Measurements from ENCODE around the gene AKAP13. TPM values are rescaled to one million over a fixed set of nuclear protein-coding genes. Genes with fewer than 3 reads are reported as not detected.

Gene AKAP13
- total RNA-seq, 6 donors from 2014 or later, result 329 to 1,278 (median 748) TPM

- WGBS, 2 donors, result 88 to 99% methylated on average over 5 of the region's 5 CpGs
- Histone ChIP-seq H3K27me3 (no peaks in the 10 kb centered on the region), H3K4me1 (peaks cover 25 to 46% (median 32%) of the 10 kb centered on the region in 4 donors), H3K36me3 (no peaks in the 10 kb centered on the region), H3K9me3 (no peaks in the 10 kb centered on the region), H3K4me3 (no peak overlapping the region), H3K27ac (no peak overlapping the region)
- no peak for ATAC-seq (ENCODE audit: low FRiP score in 2 of 2)
- TF ChIP-seq EP300 (IDR thresholded peaks at IDR 0.05) (no peak), POLR2A (IDR thresholded peaks at IDR 0.05) (no peak), POLR2AphosphoS5 (IDR thresholded peaks at IDR 0.05) (no peak)
- TF ChIP-seq, protein P1, sequence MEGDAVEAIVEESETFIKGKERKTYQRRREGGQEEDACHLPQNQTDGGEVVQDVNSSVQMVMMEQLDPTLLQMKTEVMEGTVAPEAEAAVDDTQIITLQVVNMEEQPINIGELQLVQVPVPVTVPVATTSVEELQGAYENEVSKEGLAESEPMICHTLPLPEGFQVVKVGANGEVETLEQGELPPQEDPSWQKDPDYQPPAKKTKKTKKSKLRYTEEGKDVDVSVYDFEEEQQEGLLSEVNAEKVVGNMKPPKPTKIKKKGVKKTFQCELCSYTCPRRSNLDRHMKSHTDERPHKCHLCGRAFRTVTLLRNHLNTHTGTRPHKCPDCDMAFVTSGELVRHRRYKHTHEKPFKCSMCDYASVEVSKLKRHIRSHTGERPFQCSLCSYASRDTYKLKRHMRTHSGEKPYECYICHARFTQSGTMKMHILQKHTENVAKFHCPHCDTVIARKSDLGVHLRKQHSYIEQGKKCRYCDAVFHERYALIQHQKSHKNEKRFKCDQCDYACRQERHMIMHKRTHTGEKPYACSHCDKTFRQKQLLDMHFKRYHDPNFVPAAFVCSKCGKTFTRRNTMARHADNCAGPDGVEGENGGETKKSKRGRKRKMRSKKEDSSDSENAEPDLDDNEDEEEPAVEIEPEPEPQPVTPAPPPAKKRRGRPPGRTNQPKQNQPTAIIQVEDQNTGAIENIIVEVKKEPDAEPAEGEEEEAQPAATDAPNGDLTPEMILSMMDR (IDR thresholded peaks at IDR 0.05), result no peak
- DNase-seq, result no peak
Measured at GRCh38 chr15:85419161-85419560, 38.8 kb downstream of the AKAP13 start.

DNA sequence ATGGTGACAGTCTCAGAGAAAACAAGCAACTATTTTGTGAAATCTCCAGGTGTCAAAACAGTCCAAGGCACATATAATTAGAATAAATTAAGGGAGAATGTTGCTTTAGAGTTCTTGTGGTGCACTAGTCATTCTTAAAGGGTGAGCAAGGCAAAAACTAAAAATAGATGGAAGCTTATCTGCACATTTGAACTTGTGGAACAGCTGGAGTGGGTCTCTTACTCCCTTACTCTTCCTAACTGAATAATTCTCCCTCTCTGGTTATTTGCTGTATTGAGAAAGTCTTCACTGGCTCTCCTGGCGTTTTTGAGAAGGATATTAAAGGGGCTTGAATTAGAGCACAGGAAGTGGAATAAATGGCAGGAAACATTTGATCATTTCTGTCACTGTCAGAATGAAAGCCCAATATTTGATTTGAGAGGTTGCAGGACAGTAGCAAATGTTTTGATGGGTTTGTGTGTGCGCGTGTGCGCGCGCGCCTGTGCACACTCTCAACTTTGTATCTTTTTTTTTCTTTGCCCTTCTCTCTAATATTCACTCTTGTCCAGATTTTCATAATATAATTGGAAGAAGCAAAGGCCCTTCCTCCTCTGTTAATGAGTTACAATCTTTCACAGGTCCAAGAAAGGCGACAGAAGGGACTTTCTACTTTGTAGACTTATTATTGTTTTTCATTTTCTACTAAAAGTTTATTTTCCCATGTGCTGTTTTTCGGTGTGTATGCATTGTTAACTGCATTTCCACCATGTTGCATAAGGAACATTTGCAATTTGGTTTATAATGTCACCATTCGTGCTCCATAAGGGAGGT lies 40.9 kb downstream of the AKAP13 start:
- WGBS, 2 donors, result 71 to 76% methylated on average over 10 of the region's 10 CpGs
- TF ChIP-seq EP300 (IDR thresholded peaks at IDR 0.05) (no peak), POLR2A (IDR thresholded peaks at IDR 0.05) (no peak), POLR2AphosphoS5 (IDR thresholded peaks at IDR 0.05) (no peak)
- TF ChIP-seq, protein P1 (IDR thresholded peaks at IDR 0.05), result no peak

DNA sequence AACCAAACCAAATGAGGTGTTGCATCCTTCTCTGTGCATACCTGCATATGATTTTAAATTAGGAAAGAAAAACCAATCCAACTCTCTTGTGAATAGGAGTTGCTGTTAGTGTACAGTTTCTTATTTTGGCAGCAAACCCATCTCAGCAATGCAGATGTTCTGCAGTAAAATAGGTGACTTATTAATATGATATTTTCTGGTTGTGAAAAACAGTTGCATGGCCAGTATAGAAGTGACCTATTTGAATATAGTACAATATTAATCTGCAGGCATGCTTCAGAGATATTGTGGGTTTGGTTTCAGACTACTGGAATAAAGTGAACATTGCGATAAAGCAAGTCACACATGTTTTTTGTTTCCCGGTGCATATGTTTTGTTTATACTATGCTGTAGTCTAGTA lies 42.2 kb downstream of the AKAP13 start:
- TF ChIP-seq, protein P1 (IDR thresholded peaks at IDR 0.05), result no peak
- TF ChIP-seq POLR2A (IDR thresholded peaks at IDR 0.05) (no peak), POLR2AphosphoS5 (IDR thresholded peaks at IDR 0.05) (no peak), EP300 (IDR thresholded peaks at IDR 0.05) (no peak)
- Histone ChIP-seq H3K9me3 (no peaks in the 10 kb centered on the region), H3K4me1 (peaks cover 16 to 35% (median 19%) of the 10 kb centered on the region in 4 donors), H3K27me3 (no peaks in the 10 kb centered on the region), H3K36me3 (no peaks in the 10 kb centered on the region), H3K27ac (no peak overlapping the region), H3K4me3 (no peak overlapping the region)
- 89 to 96% methylated on average over 2 of the region's 2 CpGs for WGBS, 2 donors
- DNase-seq (no peak), ATAC-seq (ENCODE audit: low FRiP score in 2 of 2) (no peak)

More for the DNA sequence above, 40.9 kb downstream of the AKAP13 start:
- peaks cover 16 to 35% (median 20%) of the 10 kb centered on the region in 4 donors for H3K4me1 ChIP-seq
- H3K36me3 ChIP-seq, result no peaks in the 10 kb centered on the region
- H3K9me3 ChIP-seq, result no peaks in the 10 kb centered on the region
- H3K27ac ChIP-seq, result no peak overlapping the region
- DNase-seq, result peak in 1 of 2 donors; percentile 20
- no peaks in the 10 kb centered on the region for H3K27me3 ChIP-seq
- ATAC-seq (ENCODE audit: low FRiP score in 2 of 2), result no peak
- no peak overlapping the region for H3K4me3 ChIP-seq

DNA sequence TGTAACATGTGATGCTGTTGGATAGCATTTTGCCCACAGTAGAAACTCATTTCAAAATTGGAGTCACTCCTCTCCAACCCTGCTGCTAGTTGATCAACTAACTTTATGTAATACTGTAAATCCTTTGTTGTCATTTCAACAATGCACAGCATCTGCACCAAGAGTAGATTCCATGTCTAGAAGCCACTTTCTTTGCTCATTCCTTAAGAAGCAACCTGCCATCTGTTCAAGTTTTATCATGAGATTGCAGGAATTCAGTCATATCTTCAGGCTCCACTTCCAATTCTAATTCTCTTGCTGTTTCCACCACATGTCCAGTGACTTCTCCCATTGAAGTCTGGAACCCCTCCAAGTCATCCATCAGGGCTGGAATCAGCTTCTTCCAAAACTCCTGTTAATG lies 42.9 kb downstream of the AKAP13 start:
- no peaks in the 10 kb centered on the region for H3K27me3 ChIP-seq
- ATAC-seq (ENCODE audit: low FRiP score in 2 of 2) (no peak), DNase-seq (no peak)
- H3K4me1 ChIP-seq, result peaks cover 16 to 41% (median 20%) of the 10 kb centered on the region in 4 donors
- no peak overlapping the region for H3K27ac ChIP-seq
- no peak for TF ChIP-seq EP300 (IDR thresholded peaks at IDR 0.05)
- no peaks in the 10 kb centered on the region for H3K9me3 ChIP-seq
- H3K4me3 ChIP-seq, result no peak overlapping the region
- no peaks in the 10 kb centered on the region for H3K36me3 ChIP-seq

DNA sequence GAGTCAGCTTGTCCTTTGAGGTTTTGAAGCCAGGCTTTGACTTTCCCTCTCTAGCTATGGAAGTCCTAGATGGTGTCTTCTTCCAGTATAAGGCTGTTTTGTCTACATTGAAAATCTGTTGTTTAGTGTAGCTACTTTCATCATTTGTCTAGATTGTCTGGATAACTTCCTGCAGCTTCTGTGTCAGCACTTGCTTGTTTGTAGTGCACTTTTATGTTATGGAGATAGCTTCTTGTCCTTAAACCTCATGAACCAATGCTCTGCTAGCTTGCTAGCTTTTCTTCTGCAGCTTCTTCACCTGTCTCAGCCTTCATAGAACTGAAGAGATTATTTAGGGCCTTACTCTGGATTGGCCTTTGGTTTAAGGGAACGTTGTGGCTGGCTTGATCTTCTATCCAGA lies 43.8 kb downstream of the AKAP13 start:
- no peak overlapping the region for H3K4me3 ChIP-seq
- TF ChIP-seq POLR2A (IDR thresholded peaks at IDR 0.05), result no peak
- TF ChIP-seq EP300 (IDR thresholded peaks at IDR 0.05), result no peak
- no peak for TF ChIP-seq POLR2AphosphoS5 (IDR thresholded peaks at IDR 0.05)
- TF ChIP-seq, protein P1 (IDR thresholded peaks at IDR 0.05), result no peak
- ATAC-seq (ENCODE audit: low FRiP score in 2 of 2), result no peak
- no peaks in the 10 kb centered on the region for H3K27me3 ChIP-seq
- H3K27ac ChIP-seq, result no peak overlapping the region
- peaks cover 16 to 44% (median 20%) of the 10 kb centered on the region in 4 donors for H3K4me1 ChIP-seq
- WGBS, 2 donors, result 76 to 96% methylated on average over 1 of the region's 1 CpG
- H3K9me3 ChIP-seq, result no peaks in the 10 kb centered on the region
- H3K36me3 ChIP-seq, result no peaks in the 10 kb centered on the region
- DNase-seq, result no peak
